ENCODE measurements around the gene RDH8. TPM values are rescaled to one million over a fixed set of nuclear protein-coding genes. Genes with fewer than 3 reads are reported as not detected.

The RDH8 gene
- total RNA-seq, 1 experiment from 2014 or later = not detected

DNA sequence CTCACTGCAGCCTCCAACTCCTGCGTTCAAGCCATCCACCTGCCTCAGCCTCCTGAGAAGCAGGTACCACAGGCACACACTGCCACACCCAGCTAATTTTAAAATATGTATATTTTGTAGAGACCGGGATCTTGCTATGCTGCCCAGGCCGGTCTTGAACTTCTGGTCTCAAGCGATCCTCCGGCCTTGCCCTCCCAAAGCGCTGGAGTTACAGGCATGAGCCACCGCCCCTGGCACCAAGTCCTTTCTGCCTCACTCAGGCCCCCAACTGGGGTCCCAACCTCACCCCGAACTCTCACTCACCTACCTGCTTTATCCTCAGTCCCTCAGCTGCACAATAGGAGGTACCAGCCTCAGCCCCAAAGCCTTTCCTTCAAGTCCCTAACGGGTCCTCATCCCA is 2.3 kb upstream of the RDH8 start:
- H3K23ac ChIP-seq (ENCODE audit: insufficient read length, low read depth, low read length) = no peak overlapping the region
- H3K36me3 Mint-ChIP-seq (ENCODE audit: insufficient read depth in 1 of 3, low read depth in 3 of 3) = no peaks in the 10 kb centered on the region; a peak in 1 of 7 replicates
- no peaks in the 10 kb centered on the region for H3K79me2 ChIP-seq (ENCODE audit: insufficient read depth, low read length)
- H3K27me3 ChIP-seq (ENCODE audit: insufficient read depth, low read length) = peaks cover 4% of the 10 kb centered on the region
- H3K56ac ChIP-seq (ENCODE audit: insufficient read length, low read depth, low read length) = no peak overlapping the region
- no peaks in the 10 kb centered on the region for H4K20me1 ChIP-seq (ENCODE audit: control insufficient read depth, insufficient read depth, insufficient read length)
- H3K79me1 ChIP-seq (ENCODE audit: insufficient read depth, low read depth, low read length, poor library complexity, severe bottlenecking) = no peaks in the 10 kb centered on the region
- no peak for DNase-seq
- H2AFZ ChIP-seq (ENCODE audit: low read length) = no peak overlapping the region
- TF ChIP-seq, protein P1, sequence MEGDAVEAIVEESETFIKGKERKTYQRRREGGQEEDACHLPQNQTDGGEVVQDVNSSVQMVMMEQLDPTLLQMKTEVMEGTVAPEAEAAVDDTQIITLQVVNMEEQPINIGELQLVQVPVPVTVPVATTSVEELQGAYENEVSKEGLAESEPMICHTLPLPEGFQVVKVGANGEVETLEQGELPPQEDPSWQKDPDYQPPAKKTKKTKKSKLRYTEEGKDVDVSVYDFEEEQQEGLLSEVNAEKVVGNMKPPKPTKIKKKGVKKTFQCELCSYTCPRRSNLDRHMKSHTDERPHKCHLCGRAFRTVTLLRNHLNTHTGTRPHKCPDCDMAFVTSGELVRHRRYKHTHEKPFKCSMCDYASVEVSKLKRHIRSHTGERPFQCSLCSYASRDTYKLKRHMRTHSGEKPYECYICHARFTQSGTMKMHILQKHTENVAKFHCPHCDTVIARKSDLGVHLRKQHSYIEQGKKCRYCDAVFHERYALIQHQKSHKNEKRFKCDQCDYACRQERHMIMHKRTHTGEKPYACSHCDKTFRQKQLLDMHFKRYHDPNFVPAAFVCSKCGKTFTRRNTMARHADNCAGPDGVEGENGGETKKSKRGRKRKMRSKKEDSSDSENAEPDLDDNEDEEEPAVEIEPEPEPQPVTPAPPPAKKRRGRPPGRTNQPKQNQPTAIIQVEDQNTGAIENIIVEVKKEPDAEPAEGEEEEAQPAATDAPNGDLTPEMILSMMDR (conservative IDR thresholded peaks at IDR 0.05) = no peak
- H3K4me2 ChIP-seq (ENCODE audit: insufficient read depth, insufficient read length, low read length) = no peak overlapping the region
- peaks cover 5% of the 10 kb centered on the region; the same call in 1 of the 2 replicates for H3K4me1 ChIP-seq (ENCODE audit: insufficient read depth, low read length)
- no peak overlapping the region for H3K14ac ChIP-seq (ENCODE audit: insufficient read depth, low read length)
- peak overlapping the region in 1 of 2 experiments; percentile 4; a peak in 1 of 5 replicates for H3K4me3 Mint-ChIP-seq
- H2BK15ac ChIP-seq (ENCODE audit: low read depth, low read length) = no peak overlapping the region
- no peak overlapping the region for H2BK5ac ChIP-seq (ENCODE audit: insufficient read length, low read length)
- H2BK20ac ChIP-seq (ENCODE audit: low read depth, low read length, poor library complexity, severe bottlenecking) = no peak overlapping the region
- no peak overlapping the region for H4K91ac ChIP-seq (ENCODE audit: insufficient read length, low read depth, low read length)
- H2BK120ac ChIP-seq (ENCODE audit: low read depth, low read length, poor library complexity, severe bottlenecking) = no peak overlapping the region
- no peak overlapping the region for H3K9ac ChIP-seq (ENCODE audit: extremely low read depth, insufficient read length, low read length)
- H3K27ac Mint-ChIP-seq = no peak overlapping the region; a peak in 1 of 7 replicates
- H2BK12ac ChIP-seq (ENCODE audit: insufficient read length, low read depth, low read length) = no peak overlapping the region
- H4K8ac ChIP-seq (replicated peaks; ENCODE audit: insufficient read length, low read depth, low read length) = no peak overlapping the region
- H3K4me1 Mint-ChIP-seq = peaks cover 17 to 26% of the 10 kb centered on the region in 2 experiments
- H3T11ph ChIP-seq (ENCODE audit: low read length) = no peak overlapping the region
- WGBS (ENCODE audit: extremely low coverage, insufficient read length, low lambda C conversion rate) = no CpG with 5 or more reads among the region's 9 CpGs
- H3K18ac ChIP-seq (ENCODE audit: insufficient read length, low read depth, low read length) = no peak overlapping the region
- peaks cover 1 to 2% of the 10 kb centered on the region in 2 experiments; a peak in 2 of 5 replicates for H3K9me3 Mint-ChIP-seq
- H2AK5ac ChIP-seq (ENCODE audit: insufficient read length, low read length) = no peak overlapping the region
- no peak overlapping the region for H3K27ac ChIP-seq (ENCODE audit: insufficient read length, low read depth, low read length)
- H3K27me3 Mint-ChIP-seq (ENCODE audit: low read depth) = peaks cover 77% of the 10 kb centered on the region
- no peak overlapping the region for H4K5ac ChIP-seq (ENCODE audit: insufficient read length, low read depth, low read length)
- no peaks in the 10 kb centered on the region for H3K9me3 ChIP-seq (ENCODE audit: control insufficient read depth, low read depth, low read length)
- H3K4ac ChIP-seq (ENCODE audit: low read depth, low read length) = no peak overlapping the region
- no peaks in the 10 kb centered on the region for H3K23me2 ChIP-seq (ENCODE audit: insufficient read length, low read depth, low read length, poor library complexity, severe bottlenecking)
